HCT116 (cell line): ENCODE data around the gene ZNF562. TPM values are rescaled to one million over a fixed set of nuclear protein-coding genes. Genes with fewer than 3 reads are reported as not detected.

ENCODE experiments used
- ATAC-seq: fragments of 200-7000 bp; cut with Tn5 transposase; 2 replicates; pipeline ENCODE4 v1.9.1; 2020; ENCODE audit warnings: mild to moderate bottlenecking, moderate library complexity
- BruUV-seq: library from RNA; stranded (reverse); fragments of 400-500 nt; replicated peaks from 2 replicates; lab custom pipeline; 2021; lab: Mats Ljungman, UMichigan
- CTCF ChIA-PET: fragments of 300-600 bp; sonication (Branson Sonifier 250); formaldehyde crosslinking; loops from one replicate; lab custom pipeline; 2021; ENCODE audit warnings: antibody characterized with exemption; lab: Charles Lee
- POLR2A ChIA-PET: fragments of 300-600, 350-600 bp; sonication (Branson Sonifier 250); formaldehyde crosslinking; loops from one replicate; lab custom pipeline; 2021; ENCODE audit warnings: antibody characterized with exemption; lab: Charles Lee
- RAD21 ChIA-PET, 2 experiments: fragments of 300-600 bp; sonication (Branson Sonifier 250); formaldehyde crosslinking; loops; one replicate each; lab custom pipeline; 2023; ENCODE audit warnings: low total read pairs in 2 of 2; ENCODE audit not compliant: uncharacterized antibody in 2 of 2, unreplicated experiment in 2 of 2, low non-redundant PET in 1 of 2; lab: Charles Lee
- DNase-seq: peaks from one replicate; pipeline ENCODE4 v3.0.0-alpha.2; 2010; ENCODE audit warnings: low read depth, low spot score
- H2AFZ ChIP-seq: fragments of 200-600 bp; shearing (Covaris generic), sonication (generic); 2 replicates; pipeline ENCODE4 v1.6.1; 2017; ENCODE audit warnings: low read depth, mixed run types, mixed read lengths, antibody characterized with exemption, low read length; ENCODE audit not compliant: poor library complexity, severe bottlenecking
- H3K27ac ChIP-seq: 2 replicates; pipeline ENCODE4 v1.5.1; 2012; ENCODE audit warnings: low read depth, low read length
- H3K27me3 ChIP-seq: fragments of 200-600 bp; sonication (generic); 2 replicates; pipeline ENCODE4 v1.6.1; 2016; ENCODE audit warnings: mixed run types, low read length, mixed read lengths; ENCODE audit not compliant: insufficient read depth
- H3K36me3 ChIP-seq, 2 experiments: fragments of 200-500 bp in 1 of 2; fragments of 200-600 bp in 1 of 2; sonication (Bioruptor generic) in 1 of 2; sonication (generic) in 1 of 2; 2 replicates each; pipeline versions ENCODE4 v1.5.1 to v1.6.1; 2014 to 2016; ENCODE audit warnings: low read length in 2 of 2, inconsistent platforms in 1 of 2, mixed read lengths in 1 of 2, mixed run types in 1 of 2; ENCODE audit not compliant: insufficient read depth in 2 of 2, control insufficient read depth in 1 of 2
- H3K4me1 ChIP-seq, 2 experiments: fragments of 200-600 bp in 1 of 2; sonication (generic) in 1 of 2; 2 replicates each; pipeline versions ENCODE4 v1.5.1 to v1.6.1; 2012 to 2017; ENCODE audit warnings: low read length in 2 of 2, inconsistent platforms in 1 of 2, mild to moderate bottlenecking in 1 of 2, mixed read lengths in 1 of 2, mixed run types in 1 of 2, moderate library complexity in 1 of 2; ENCODE audit not compliant: insufficient read depth in 2 of 2, control insufficient read depth in 1 of 2
- H3K4me2 ChIP-seq: fragments of 200-600 bp; sonication (generic); 2 replicates; pipeline ENCODE4 v1.6.1; 2017; ENCODE audit warnings: mixed run types, low read length, mixed read lengths
- H3K4me3 ChIP-seq, 2 experiments: fragments of 200-600 bp in 1 of 2; sonication (generic) in 1 of 2; replicated peaks in 1 of 2; 2 replicates each; pipeline ENCODE4 v1.5.1; 2011 to 2016; ENCODE audit warnings: low read length in 2 of 2, control low read depth in 1 of 2, low read depth in 1 of 2, mild to moderate bottlenecking in 1 of 2, mixed read lengths in 1 of 2, mixed run types in 1 of 2
- H3K79me2 ChIP-seq: fragments of 200-600 bp; sonication (generic); 2 replicates; pipeline ENCODE4 v1.6.1; 2017; ENCODE audit warnings: mild to moderate bottlenecking, mixed run types, low read length, moderate library complexity, mixed read lengths; ENCODE audit not compliant: insufficient read depth
- H3K9ac ChIP-seq: fragments of 200-600 bp; sonication (generic); 2 replicates; pipeline ENCODE4 v1.6.1; 2016; ENCODE audit warnings: low read length, mixed read lengths
- H3K9me2 ChIP-seq: fragments of 200-600 bp; sonication (generic), shearing (Covaris generic); 2 replicates; pipeline ENCODE4 v1.6.1; 2017; ENCODE audit warnings: mixed run types, mild to moderate bottlenecking, moderate library complexity; ENCODE audit not compliant: insufficient read depth
- H3K9me3 ChIP-seq, 2 experiments: fragments of 200-500 bp in 1 of 2; fragments of 200-600 bp in 1 of 2; sonication (Bioruptor generic) in 1 of 2; sonication (generic) in 1 of 2; 2 replicates each; pipeline ENCODE4 v1.6.1; 2014 to 2017; ENCODE audit warnings: low read length in 2 of 2, mixed read lengths in 2 of 2, inconsistent platforms in 1 of 2, low read depth in 1 of 2, mild to moderate bottlenecking in 1 of 2, mixed run types in 1 of 2, moderate library complexity in 1 of 2; ENCODE audit not compliant: control insufficient read depth in 1 of 2, insufficient read depth in 1 of 2
- H4K20me1 ChIP-seq: fragments of 200-600 bp; sonication (generic), shearing (Covaris generic); 2 replicates; pipeline ENCODE4 v1.6.1; 2017; ENCODE audit warnings: mixed run types, mild to moderate bottlenecking, moderate library complexity; ENCODE audit not compliant: insufficient read depth
- CBX3 ChIP-seq: IDR thresholded peaks from 2 replicates; pipeline ENCODE4 v1.6.1; 2012; ENCODE audit warnings: low read depth
- EGR1 ChIP-seq: IDR thresholded peaks from 2 replicates; pipeline ENCODE4 v1.6.1; 2012; ENCODE audit warnings: low read depth
- EZH2 ChIP-seq: fragments of 200-600 bp; sonication (generic); IDR thresholded peaks from 2 replicates; pipeline ENCODE4 v1.6.1; 2017; ENCODE audit warnings: antibody characterized with exemption, mixed run types
- EZH2phosphoT487 ChIP-seq: fragments of 200-600 bp; IDR thresholded peaks from 2 replicates; pipeline ENCODE4 v1.6.1; 2018; ENCODE audit warnings: antibody characterized with exemption, borderline replicate concordance
- JUND ChIP-seq: IDR thresholded peaks from 2 replicates; pipeline ENCODE4 v1.6.1; 2012
- POLR2AphosphoS5 ChIP-seq: IDR thresholded peaks from 2 replicates; pipeline ENCODE4 v1.6.1; 2011; ENCODE audit warnings: mild to moderate bottlenecking, low read depth, low read length, moderate library complexity
- RAD21 ChIP-seq: IDR thresholded peaks from 2 replicates; pipeline ENCODE4 v1.6.1; 2012; ENCODE audit warnings: low read depth, mild to moderate bottlenecking
- REST ChIP-seq: IDR thresholded peaks from 2 replicates; pipeline ENCODE4 v1.6.1; 2012; ENCODE audit warnings: low read depth
- SIN3A ChIP-seq: IDR thresholded peaks from 2 replicates; pipeline ENCODE4 v1.6.1; 2012; ENCODE audit warnings: low read depth
- SRF ChIP-seq: IDR thresholded peaks from 2 replicates; pipeline ENCODE4 v1.6.1; 2012; ENCODE audit warnings: low read depth
- TCF7L2 ChIP-seq: IDR thresholded peaks from 2 replicates; pipeline ENCODE4 v1.7.0; 2011; ENCODE audit warnings: borderline replicate concordance, inconsistent platforms; ENCODE audit not compliant: insufficient read depth, insufficient read length; ENCODE audit errors: extremely low read depth
- YY1 ChIP-seq: IDR thresholded peaks from 2 replicates; pipeline ENCODE4 v1.6.1; 2011; ENCODE audit warnings: low read length, low read depth, moderate library complexity, mild to moderate bottlenecking; ENCODE audit not compliant: insufficient replicate concordance; ENCODE audit errors: extremely low read depth
- ZBTB33 ChIP-seq: IDR thresholded peaks from 2 replicates; pipeline ENCODE4 v1.6.1; 2011; ENCODE audit warnings: mild to moderate bottlenecking, low read length, moderate library complexity; ENCODE audit not compliant: insufficient replicate concordance; ENCODE audit errors: extremely low read depth
- ZFX ChIP-seq: fragments of 450-650 bp; IDR thresholded peaks from 2 replicates; pipeline ENCODE4 v1.6.1; 2017
- intact Hi-C: fragments of 100-400 bp; cut with micrococcal nuclease; formaldehyde crosslinking; loops from 2 replicates; pipeline ENCODE4 v1.10.0; 2022
- total RNA-seq: library from RNA; stranded (reverse); gene quantifications from one replicate; pipeline ENCODE4 v1.2.1, GENCODE V29; 2021; ENCODE audit not compliant: unreplicated experiment
- TF ChIP-seq, protein P1 (sequence below): IDR thresholded peaks from 2 replicates; pipeline ENCODE4 v1.6.1; 2012

ZNF562 gene
- total RNA-seq, 1 experiment from 2014 or later, result 37.8 TPM

- no peaks in the 10 kb centered on the region for H3K36me3 ChIP-seq
- ChIA-PET RAD21 (no interaction called here), POLR2A (no interaction called here), CTCF (no interaction called here)
- no TSS peak for BruUV-seq
- H3K9me3 ChIP-seq, result 0 out of 4 replicates have a peak, but pooled peaks cover 0 to 3% of the 10 kb centered on the region in 2 experiments
- no peaks in the 10 kb centered on the region for H3K9me2 ChIP-seq
- DNase-seq (no peak), ATAC-seq (no peak)
- H3K4me3 ChIP-seq, result no peak overlapping the region
- no peaks in the 10 kb centered on the region for H3K79me2 ChIP-seq
- no peak overlapping the region for H3K27ac ChIP-seq
- intact Hi-C loops, result no loop called here
- no peaks in the 10 kb centered on the region for H3K4me1 ChIP-seq
- H4K20me1 ChIP-seq, result no peaks in the 10 kb centered on the region
- H2AFZ ChIP-seq, result no peak overlapping the region
- H3K9ac ChIP-seq, result no peak overlapping the region
- no peaks in the 10 kb centered on the region for H3K27me3 ChIP-seq
- no peak for TF ChIP-seq SRF
- TF ChIP-seq REST, result no peak
- TF ChIP-seq ZFX, result no peak
- TF ChIP-seq RAD21, result no peak
- no peak overlapping the region for H3K4me2 ChIP-seq
Observed at GRCh38 chr19:9709305-9709704, 34.4 kb upstream of the ZNF562 start.

DNA sequence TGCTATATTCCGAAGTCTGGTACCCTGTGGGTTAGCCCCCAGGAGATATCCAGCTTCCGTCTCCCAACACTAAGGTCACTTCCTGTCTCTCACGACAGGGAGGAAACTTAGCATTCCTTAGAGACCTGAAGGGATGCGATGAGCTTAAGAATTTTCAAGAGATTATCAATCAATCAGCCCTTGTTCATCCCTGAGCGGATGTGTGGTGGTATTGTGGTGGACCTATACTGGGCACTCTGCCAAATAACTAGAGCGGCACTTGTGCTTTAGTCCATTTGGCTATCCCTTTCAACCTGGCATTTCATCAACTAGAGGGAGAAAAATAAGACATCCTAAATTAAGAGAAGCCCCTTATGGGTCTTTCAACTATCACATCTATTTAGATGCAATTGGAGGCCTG is 30.9 kb upstream of the ZNF562 start:
- H3K27ac ChIP-seq, result no peak overlapping the region
- no peaks in the 10 kb centered on the region for H3K79me2 ChIP-seq
- H3K9ac ChIP-seq, result no peak overlapping the region
- no TSS peak for BruUV-seq
- H4K20me1 ChIP-seq, result no peaks in the 10 kb centered on the region
- POLR2A ChIA-PET, result no interaction called here
- 0 out of 4 replicates have a peak, but pooled peaks cover 0 to 3% of the 10 kb centered on the region in 2 experiments for H3K9me3 ChIP-seq
- DNase-seq, result no peak
- no peak overlapping the region for H3K4me2 ChIP-seq
- H3K36me3 ChIP-seq, result no peaks in the 10 kb centered on the region
- no peak overlapping the region for H3K4me3 ChIP-seq
- no peaks in the 10 kb centered on the region for H3K9me2 ChIP-seq
- CTCF ChIA-PET, result no interaction called here
- H2AFZ ChIP-seq, result no peak overlapping the region
- no peaks in the 10 kb centered on the region for H3K4me1 ChIP-seq
- intact Hi-C loops, result no loop called here
- no peaks in the 10 kb centered on the region for H3K27me3 ChIP-seq
- ATAC-seq, result no peak
- RAD21 ChIA-PET, result no interaction called here
- TF ChIP-seq RAD21 (no peak), YY1 (no peak), JUND (no peak), CBX3 (no peak), SIN3A (no peak), TCF7L2 (no peak), EGR1 (no peak), EZH2phosphoT487 (no peak), POLR2AphosphoS5 (no peak), ZBTB33 (no peak), EZH2 (no peak)
- TF ChIP-seq, protein P1, sequence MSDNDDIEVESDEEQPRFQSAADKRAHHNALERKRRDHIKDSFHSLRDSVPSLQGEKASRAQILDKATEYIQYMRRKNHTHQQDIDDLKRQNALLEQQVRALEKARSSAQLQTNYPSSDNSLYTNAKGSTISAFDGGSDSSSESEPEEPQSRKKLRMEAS, result no peak
